LNCAP (cell line): ENCODE measurements around the gene PIK3CA.

Experiments used
- TF ChIP-seq, protein P1 (sequence below): fragments of 450-650 bp; IDR thresholded peaks from 2 replicates; pipeline ENCODE4 v1.5.1; 2017; ENCODE audit warnings: mild to moderate bottlenecking

PIK3CA gene

DNA sequence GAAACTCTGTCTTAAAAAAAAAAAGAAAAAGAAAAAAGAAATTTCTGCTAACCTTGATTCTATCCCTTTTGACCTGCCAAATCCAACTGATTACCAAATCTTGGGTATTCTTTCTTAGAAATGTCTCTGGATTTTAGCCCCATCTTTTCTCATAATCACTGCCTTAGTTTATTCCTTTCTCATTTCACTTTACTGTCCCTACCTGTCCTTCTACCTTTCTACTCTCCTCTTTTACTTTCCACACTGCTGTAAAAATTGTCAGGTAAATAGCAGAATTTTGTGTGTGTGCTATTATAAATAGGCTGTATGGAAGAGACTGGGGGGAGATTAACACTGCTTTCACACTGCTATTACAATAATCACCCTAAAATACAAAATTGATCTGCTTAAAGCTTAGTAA lies 16.7 kb downstream of the PIK3CA start:
- TF ChIP-seq, protein P1, sequence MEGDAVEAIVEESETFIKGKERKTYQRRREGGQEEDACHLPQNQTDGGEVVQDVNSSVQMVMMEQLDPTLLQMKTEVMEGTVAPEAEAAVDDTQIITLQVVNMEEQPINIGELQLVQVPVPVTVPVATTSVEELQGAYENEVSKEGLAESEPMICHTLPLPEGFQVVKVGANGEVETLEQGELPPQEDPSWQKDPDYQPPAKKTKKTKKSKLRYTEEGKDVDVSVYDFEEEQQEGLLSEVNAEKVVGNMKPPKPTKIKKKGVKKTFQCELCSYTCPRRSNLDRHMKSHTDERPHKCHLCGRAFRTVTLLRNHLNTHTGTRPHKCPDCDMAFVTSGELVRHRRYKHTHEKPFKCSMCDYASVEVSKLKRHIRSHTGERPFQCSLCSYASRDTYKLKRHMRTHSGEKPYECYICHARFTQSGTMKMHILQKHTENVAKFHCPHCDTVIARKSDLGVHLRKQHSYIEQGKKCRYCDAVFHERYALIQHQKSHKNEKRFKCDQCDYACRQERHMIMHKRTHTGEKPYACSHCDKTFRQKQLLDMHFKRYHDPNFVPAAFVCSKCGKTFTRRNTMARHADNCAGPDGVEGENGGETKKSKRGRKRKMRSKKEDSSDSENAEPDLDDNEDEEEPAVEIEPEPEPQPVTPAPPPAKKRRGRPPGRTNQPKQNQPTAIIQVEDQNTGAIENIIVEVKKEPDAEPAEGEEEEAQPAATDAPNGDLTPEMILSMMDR: no peak

DNA sequence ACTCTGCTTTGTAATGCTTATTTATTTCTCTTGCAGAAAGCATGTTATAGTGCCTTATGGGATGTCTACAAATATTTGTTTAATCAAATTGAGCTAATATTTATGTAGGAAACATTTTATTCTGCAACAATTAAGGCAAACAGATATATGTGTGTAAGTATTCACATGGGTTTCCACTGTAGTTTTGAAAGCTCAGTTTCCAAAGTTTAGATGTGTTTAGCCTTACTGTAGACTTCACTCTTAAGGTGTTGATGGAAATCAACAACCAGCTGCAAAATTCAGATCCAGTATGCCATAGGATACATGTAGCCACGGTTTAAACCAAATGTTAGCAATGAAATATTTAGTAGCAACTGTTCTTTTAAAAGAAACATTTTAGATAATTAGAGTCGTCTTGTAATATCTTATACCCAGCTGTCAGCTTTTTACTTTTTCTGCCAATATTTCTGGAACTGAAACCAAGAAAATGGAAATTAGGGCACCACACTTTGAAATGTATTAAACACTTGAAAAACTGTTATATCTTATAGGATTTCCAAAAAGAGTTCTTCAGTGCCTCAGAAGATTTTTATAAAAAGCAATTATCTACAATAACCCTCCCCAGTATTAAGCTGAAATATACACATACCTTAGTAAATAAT lies 18.5 kb downstream of the PIK3CA start:
- TF ChIP-seq, protein P1: no peak

DNA sequence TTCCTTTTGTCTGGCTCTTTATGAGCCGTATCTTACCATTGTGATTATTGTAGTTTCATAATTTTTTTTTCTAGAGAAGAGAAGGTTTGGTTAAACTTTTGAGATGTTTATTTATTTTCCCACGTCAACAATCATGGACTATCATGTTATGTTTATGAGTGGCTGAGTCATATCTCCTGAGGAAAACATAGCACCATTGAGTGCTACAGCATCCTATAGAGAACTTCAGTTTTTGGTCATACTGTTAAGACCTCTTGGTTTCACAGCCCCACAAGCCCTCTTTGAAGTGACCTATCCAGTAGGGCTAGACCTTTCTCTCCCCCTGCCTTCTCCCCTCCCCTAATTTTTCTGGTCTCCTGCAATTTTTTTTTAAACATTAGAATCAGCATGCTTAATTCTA lies 20.8 kb downstream of the PIK3CA start:
- TF ChIP-seq, protein P1: no peak

DNA sequence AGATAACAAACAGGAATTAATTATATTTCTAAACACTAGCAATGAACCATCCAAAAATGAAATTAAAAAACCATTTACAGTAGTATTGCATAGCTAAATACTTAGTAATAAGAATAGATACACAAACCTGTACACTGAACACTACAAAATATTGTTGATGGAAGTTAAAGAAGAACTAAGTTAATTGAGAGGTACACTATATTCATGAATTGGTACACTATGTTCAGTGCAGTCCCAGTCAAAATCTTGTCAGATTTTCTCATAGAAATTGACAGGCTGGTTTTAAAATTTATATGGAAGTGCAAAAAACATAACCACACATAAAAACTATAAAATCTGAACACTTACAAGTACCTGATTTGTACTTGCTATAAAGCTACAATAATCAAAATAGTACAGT lies 24.4 kb downstream of the PIK3CA start:
- TF ChIP-seq, protein P1: no peak

DNA sequence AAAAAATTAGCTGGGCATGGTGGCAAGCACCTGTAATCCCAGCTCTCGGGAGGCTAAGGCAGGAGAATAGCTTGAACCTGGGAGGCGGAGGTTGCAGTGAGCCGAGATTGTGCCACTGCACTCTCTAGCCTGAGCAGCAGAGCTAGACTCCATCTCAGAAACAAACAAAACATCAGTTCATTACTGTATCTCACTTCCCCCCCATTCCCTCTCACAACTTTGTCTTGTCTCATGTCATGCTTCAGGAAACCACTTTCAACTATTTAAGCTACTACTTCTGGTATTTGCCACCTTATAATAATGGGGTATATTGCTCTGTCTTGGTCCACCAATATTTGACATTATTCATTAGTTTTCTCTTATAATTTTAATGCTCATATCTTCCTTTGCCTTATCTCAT lies 26.2 kb downstream of the PIK3CA start:
- TF ChIP-seq, protein P1: no peak

DNA sequence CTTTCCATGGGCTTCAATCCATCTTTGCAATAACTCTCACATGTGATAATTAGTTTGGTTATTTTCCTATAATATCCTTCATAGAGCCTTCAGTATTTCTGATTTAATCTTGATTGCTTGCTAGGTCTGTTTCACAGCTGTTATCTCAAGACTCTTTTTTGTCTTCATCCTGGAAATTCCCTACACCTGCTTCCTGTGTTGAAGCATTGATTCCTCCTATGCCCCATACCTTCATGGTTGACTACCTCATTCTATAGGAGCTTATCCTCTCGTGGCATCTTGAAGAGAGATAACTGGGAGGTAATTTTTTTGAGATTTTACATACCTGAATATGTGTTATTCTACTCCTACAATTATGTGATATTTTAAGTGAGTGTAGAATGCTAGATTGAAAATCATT lies 26.7 kb downstream of the PIK3CA start:
- TF ChIP-seq, protein P1: no peak

DNA sequence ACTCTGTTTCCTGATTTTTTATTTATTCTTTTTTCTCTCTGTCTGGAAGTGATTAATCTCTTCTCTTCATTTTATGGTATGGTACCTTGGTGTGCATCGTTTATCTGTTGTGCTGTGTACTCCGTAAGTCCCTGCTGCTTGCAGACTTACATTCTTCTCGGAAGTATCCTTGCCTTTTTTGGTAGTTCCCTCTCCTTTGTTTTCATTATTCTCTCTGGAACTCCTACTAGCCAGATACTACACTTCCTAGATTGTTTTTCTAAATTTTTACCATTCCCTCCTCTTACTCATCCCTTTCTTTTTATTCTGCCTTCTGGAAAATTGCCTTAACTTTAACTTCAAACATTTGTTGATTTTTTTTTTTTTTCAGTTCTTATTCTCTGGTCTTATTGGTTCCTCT lies 27.2 kb downstream of the PIK3CA start:
- TF ChIP-seq, protein P1: no peak

DNA sequence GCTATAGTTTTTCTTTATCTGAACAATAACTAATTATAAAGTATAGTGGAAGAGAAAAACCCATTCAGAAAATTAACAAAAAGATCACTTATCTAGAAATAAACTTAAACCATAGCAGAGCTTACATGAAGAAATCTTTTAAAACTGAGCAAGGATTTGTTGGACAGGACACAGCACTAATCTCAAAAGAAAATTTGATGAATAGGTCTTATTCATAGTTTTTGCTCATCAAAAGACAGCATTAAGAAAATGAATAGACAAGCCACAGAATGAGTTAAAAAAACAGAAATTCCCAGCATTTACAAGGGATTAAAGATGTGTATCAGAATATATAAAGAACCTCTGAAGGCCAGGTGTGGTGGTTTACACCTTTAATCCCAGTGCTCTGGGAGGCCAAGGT lies 29.5 kb downstream of the PIK3CA start:
- TF ChIP-seq, protein P1: no peak
